ENCODE data around the gene SOX10. TPM values are rescaled to one million over a fixed set of nuclear protein-coding genes. Genes with fewer than 3 reads are reported as not detected.

Gene SOX10
- polyA plus RNA-seq, 1 donor from 2014 or later, result not detected

GRCh38 chr22:37931893-37932389 is 52.4 kb downstream of the SOX10 start:
- no peaks in the 10 kb centered on the region for H3K79me2 ChIP-seq (replicated peaks; ENCODE audit: insufficient read depth, low read length)
- no peaks in the 10 kb centered on the region for H3K9me3 ChIP-seq (ENCODE audit: low read length)
- H3K36me3 ChIP-seq (ENCODE audit: insufficient read depth, low read length), result no peaks in the 10 kb centered on the region
- no peak overlapping the region for H3K4me3 ChIP-seq (ENCODE audit: low read length)
- no peak overlapping the region for H2AFZ ChIP-seq (ENCODE audit: low read depth, low read length)
- H3K9ac ChIP-seq (ENCODE audit: low read length), result no peak overlapping the region
- H3K9me2 ChIP-seq (ENCODE audit: insufficient read depth, low read length), result no peaks in the 10 kb centered on the region
- no peak for TF ChIP-seq MXI1 (conservative IDR thresholded peaks at IDR 0.05; ENCODE audit: poor library complexity, severe bottlenecking)
- no peak for TF ChIP-seq TAF1 (IDR thresholded peaks at IDR 0.05; ENCODE audit: low read depth)
- TF ChIP-seq RAD21 (conservative IDR thresholded peaks at IDR 0.05), result no peak
- TF ChIP-seq EP300 (conservative IDR thresholded peaks at IDR 0.05; ENCODE audit: poor library complexity, severe bottlenecking), result no peak
- TF ChIP-seq REST (IDR thresholded peaks at IDR 0.05; ENCODE audit: borderline replicate concordance), result no peak
- TF ChIP-seq SMC3 (conservative IDR thresholded peaks at IDR 0.05; ENCODE audit: poor library complexity), result no peak
- no peak for TF ChIP-seq POLR2AphosphoS5 (IDR thresholded peaks at IDR 0.05)
- TF ChIP-seq CTCF (IDR thresholded peaks at IDR 0.05; ENCODE audit: poor library complexity, severe bottlenecking), result no peak
- no peak for TF ChIP-seq EZH2 (IDR thresholded peaks at IDR 0.05; ENCODE audit: borderline replicate concordance, insufficient read depth, low read length, poor library complexity, severe bottlenecking)
- H3K4me2 ChIP-seq (ENCODE audit: low read length), result no peak overlapping the region
- no peaks in the 10 kb centered on the region for H4K20me1 ChIP-seq (ENCODE audit: insufficient read depth)
- no peaks in the 10 kb centered on the region for H3K27me3 ChIP-seq (ENCODE audit: insufficient read depth, low read depth, low read length)
- H3F3A ChIP-seq (ENCODE audit: insufficient read depth, low read length, poor library complexity, severe bottlenecking), result no peaks in the 10 kb centered on the region
- H3K27ac ChIP-seq (ENCODE audit: low read length), result no peak overlapping the region

GRCh38 chr22:37930952-37931440 is 53.4 kb downstream of the SOX10 start:
- H3K9me2 ChIP-seq (ENCODE audit: insufficient read depth, low read length), result no peaks in the 10 kb centered on the region
- no peaks in the 10 kb centered on the region for H3K36me3 ChIP-seq (ENCODE audit: insufficient read depth, low read length)
- H3K4me3 ChIP-seq (ENCODE audit: low read length), result no peak overlapping the region
- no peaks in the 10 kb centered on the region for H4K20me1 ChIP-seq (ENCODE audit: insufficient read depth)
- no peak overlapping the region for H3K9ac ChIP-seq (ENCODE audit: low read length)
- no peaks in the 10 kb centered on the region for H3F3A ChIP-seq (ENCODE audit: insufficient read depth, low read length, poor library complexity, severe bottlenecking)
- no peaks in the 10 kb centered on the region for H3K27me3 ChIP-seq (ENCODE audit: insufficient read depth, low read depth, low read length)
- H3K4me2 ChIP-seq (ENCODE audit: low read length), result no peak overlapping the region
- TF ChIP-seq CTCF (IDR thresholded peaks at IDR 0.05; ENCODE audit: poor library complexity, severe bottlenecking) (no peak), SMC3 (conservative IDR thresholded peaks at IDR 0.05; ENCODE audit: poor library complexity) (no peak), RAD21 (conservative IDR thresholded peaks at IDR 0.05) (no peak), POLR2AphosphoS5 (IDR thresholded peaks at IDR 0.05) (no peak), EZH2 (IDR thresholded peaks at IDR 0.05; ENCODE audit: borderline replicate concordance, insufficient read depth, low read length, poor library complexity, severe bottlenecking) (no peak), MXI1 (conservative IDR thresholded peaks at IDR 0.05; ENCODE audit: poor library complexity, severe bottlenecking) (no peak), EP300 (conservative IDR thresholded peaks at IDR 0.05; ENCODE audit: poor library complexity, severe bottlenecking) (no peak), TAF1 (IDR thresholded peaks at IDR 0.05; ENCODE audit: low read depth) (no peak), REST (IDR thresholded peaks at IDR 0.05; ENCODE audit: borderline replicate concordance) (no peak)
- H3K27ac ChIP-seq (ENCODE audit: low read length), result no peak overlapping the region
- H2AFZ ChIP-seq (ENCODE audit: low read depth, low read length), result no peak overlapping the region
- no peaks in the 10 kb centered on the region for H3K79me2 ChIP-seq (replicated peaks; ENCODE audit: insufficient read depth, low read length)
- H3K9me3 ChIP-seq (ENCODE audit: low read length), result no peaks in the 10 kb centered on the region

Measured in neural cell (in vitro differentiated cells).